GM19240 (cell line): Measurements from ENCODE around the gene TNS3.
"Not testable (repeated sequence)": the region's sequence is repeated elsewhere in the genome, so short reads cannot be mapped to it uniquely, and the experiment has no call there.

ENCODE experiments used
- DNase-seq: peaks from one replicate; pipeline ENCODE4 v3.0.0; 2011; ENCODE audit warnings: low spot score; ENCODE audit not compliant: insufficient read length

Gene TNS3

GRCh38 chr7:47603514-47604255 lies 21.8 kb upstream of the TNS3 start:
- DNase-seq: not testable (repeated sequence)

GRCh38 chr7:47602272-47603004 lies 20.5 kb upstream of the TNS3 start:
- no peak for DNase-seq

- no peak for DNase-seq
Measured at GRCh38 chr7:47601881-47602249, 20.0 kb upstream of the TNS3 start.

GRCh38 chr7:47601119-47601880 lies 19.4 kb upstream of the TNS3 start:
- no peak for DNase-seq

GRCh38 chr7:47600199-47601118 lies 18.5 kb upstream of the TNS3 start:
- DNase-seq: no peak

GRCh38 chr7:47597379-47597778 lies 15.5 kb upstream of the TNS3 start:
- no peak for DNase-seq

GRCh38 chr7:47596502-47597202 lies 14.7 kb upstream of the TNS3 start:
- DNase-seq: no peak

GRCh38 chr7:47594406-47594805 lies 12.5 kb upstream of the TNS3 start:
- DNase-seq: no peak

GRCh38 chr7:47591655-47592572 lies 10.0 kb upstream of the TNS3 start:
- no peak for DNase-seq

GRCh38 chr7:47591089-47591654 lies 9.3 kb upstream of the TNS3 start:
- no peak for DNase-seq

- DNase-seq: not testable (repeated sequence)
Measured at GRCh38 chr7:47590215-47590614, 8.3 kb upstream of the TNS3 start.

- no peak for DNase-seq
Measured at GRCh38 chr7:47588704-47589225, 6.9 kb upstream of the TNS3 start.

GRCh38 chr7:47587976-47588375 lies 6.1 kb upstream of the TNS3 start:
- no peak for DNase-seq

- DNase-seq: no peak
Measured at GRCh38 chr7:47587351-47587750, 5.4 kb upstream of the TNS3 start.

- DNase-seq: no peak
Measured at GRCh38 chr7:47586925-47587324, 5.0 kb upstream of the TNS3 start.

- DNase-seq: not testable (repeated sequence)
Measured at GRCh38 chr7:47586161-47586670, 4.3 kb upstream of the TNS3 start.

GRCh38 chr7:47584536-47584895 lies 2.6 kb upstream of the TNS3 start:
- no peak for DNase-seq

- DNase-seq: no peak
Measured at GRCh38 chr7:47583739-47584535, 2.0 kb upstream of the TNS3 start.
